GM19023 (cell line): ENCODE measurements around the gene SELENOI.
"Not testable (repeated sequence)": the region's sequence is repeated elsewhere in the genome, so short reads cannot be mapped to it uniquely, and the experiment has no call there.

Experiments used
- ATAC-seq: cut with Tn5 transposase; IDR thresholded peaks from one replicate; pipeline ENCODE4 v1.9.1; 2021; ENCODE audit warnings: mild to moderate bottlenecking, moderate library complexity; ENCODE audit not compliant: unreplicated experiment

The SELENOI gene

GRCh38 chr2:26355038-26355995, 9.4 kb downstream of the SELENOI start:
- no peak for ATAC-seq

- ATAC-seq = no peak
These were observed 10.2 kb downstream of the SELENOI start for GRCh38 chr2:26356111-26356510.

GRCh38 chr2:26356771-26357170, 10.8 kb downstream of the SELENOI start:
- ATAC-seq = no peak

- ATAC-seq = no peak
These were observed 14.0 kb downstream of the SELENOI start for GRCh38 chr2:26359886-26360473.

- ATAC-seq = no peak
These were observed 17.4 kb downstream of the SELENOI start for GRCh38 chr2:26363323-26363722.

GRCh38 chr2:26363958-26364357, 18.0 kb downstream of the SELENOI start:
- no peak for ATAC-seq

GRCh38 chr2:26364669-26365068, 18.7 kb downstream of the SELENOI start:
- no peak for ATAC-seq

GRCh38 chr2:26366957-26367356, 21.0 kb downstream of the SELENOI start:
- ATAC-seq = no peak

GRCh38 chr2:26369664-26370063, 23.7 kb downstream of the SELENOI start:
- ATAC-seq = not testable (repeated sequence)

- ATAC-seq = not testable (repeated sequence)
These were observed 25.0 kb downstream of the SELENOI start for GRCh38 chr2:26370909-26371308.

- ATAC-seq = no peak
These were observed 30.9 kb downstream of the SELENOI start for GRCh38 chr2:26376799-26377198.

GRCh38 chr2:26380281-26380680, 34.3 kb downstream of the SELENOI start:
- ATAC-seq = no peak

- no peak for ATAC-seq
These were observed 36.6 kb downstream of the SELENOI start for GRCh38 chr2:26382564-26382963.

- ATAC-seq = no peak
These were observed 38.2 kb downstream of the SELENOI start for GRCh38 chr2:26384183-26384582.

GRCh38 chr2:26384597-26384996, 38.7 kb downstream of the SELENOI start:
- no peak for ATAC-seq

- no peak for ATAC-seq
These were observed 41.2 kb downstream of the SELENOI start for GRCh38 chr2:26387189-26387588.

GRCh38 chr2:26394694-26395093, 48.8 kb downstream of the SELENOI start:
- ATAC-seq = no peak

- ATAC-seq = no peak
These were observed 49.5 kb downstream of the SELENOI start for GRCh38 chr2:26395394-26395793.

GRCh38 chr2:26396734-26397298, 50.9 kb downstream of the SELENOI start:
- ATAC-seq = no peak

GRCh38 chr2:26399771-26400376, 53.9 kb downstream of the SELENOI start:
- no peak for ATAC-seq

GRCh38 chr2:26400723-26401122, 54.8 kb downstream of the SELENOI start:
- no peak for ATAC-seq
